HEK293 (cell line): ENCODE data around the gene TRAPPC8.

Experiments
- ATF2 ChIP-seq: fragments of 450-650 bp; formaldehyde crosslinking; IDR thresholded peaks from 2 replicates; pipeline ENCODE4 v1.5.1; 2016; ENCODE audit warnings: missing biosample characterization, missing genetic modification characterization, low read depth
- CTCF ChIP-seq: fragments of 450-650 bp; formaldehyde crosslinking; IDR thresholded peaks from 2 replicates; pipeline ENCODE4 v1.5.1; 2016; ENCODE audit warnings: missing biosample characterization, missing genetic modification characterization
- EGR2 ChIP-seq: fragments of 450-650 bp; formaldehyde crosslinking; IDR thresholded peaks from 2 replicates; pipeline ENCODE4 v1.5.1; 2016; ENCODE audit warnings: low read depth, missing biosample characterization, missing genetic modification characterization
- KLF16 ChIP-seq: fragments of 450-650 bp; formaldehyde crosslinking; IDR thresholded peaks from 2 replicates; pipeline ENCODE4 v1.5.1; 2017; ENCODE audit warnings: missing biosample characterization, missing genetic modification characterization
- SP2 ChIP-seq: fragments of 450-650 bp; formaldehyde crosslinking; IDR thresholded peaks from 2 replicates; pipeline ENCODE4 v1.5.1; 2016; ENCODE audit warnings: missing biosample characterization, missing genetic modification characterization
- TCF7L2 ChIP-seq: IDR thresholded peaks from 2 replicates; pipeline ENCODE4 v1.6.1; 2011; ENCODE audit warnings: low read depth, mild to moderate bottlenecking, inconsistent platforms, low read length, moderate library complexity, borderline replicate concordance
- ZBTB20 ChIP-seq: fragments of 450-650 bp; formaldehyde crosslinking; IDR thresholded peaks from 2 replicates; pipeline ENCODE4 v1.5.1; 2016; ENCODE audit warnings: missing biosample characterization, missing genetic modification characterization
- ZBTB44 ChIP-seq: fragments of 450-650 bp; IDR thresholded peaks from 2 replicates; pipeline ENCODE4 v1.5.1; 2018; ENCODE audit warnings: missing biosample characterization, mild to moderate bottlenecking, missing genetic modification characterization
- ZNF280D ChIP-seq: fragments of 450-650 bp; formaldehyde crosslinking; IDR thresholded peaks from 2 replicates; pipeline ENCODE4 v1.5.1; 2016; ENCODE audit warnings: missing biosample characterization, missing genetic modification characterization
- ZNF639 ChIP-seq: fragments of 450-650 bp; formaldehyde crosslinking; IDR thresholded peaks from 2 replicates; pipeline ENCODE4 v1.5.1; 2016; ENCODE audit warnings: missing biosample characterization, missing genetic modification characterization
- ZNF843 ChIP-seq: fragments of 450-650 bp; formaldehyde crosslinking; IDR thresholded peaks from 2 replicates; pipeline ENCODE4 v1.5.1; 2016; ENCODE audit warnings: missing biosample characterization, missing genetic modification characterization

GRCh38 chr18:31825772-31826171, 117.2 kb downstream of the TRAPPC8 start:
- TF ChIP-seq TCF7L2 (no peak), EGR2 (tag by site-specific recombination) (no peak), ATF2 (tag by site-specific recombination) (no peak), CTCF (tag by site-specific recombination) (no peak), SP2 (tag by site-specific recombination) (no peak), KLF16 (tag by site-specific recombination) (no peak), ZBTB20 (no peak), ZBTB44 (tag by site-specific recombination) (no peak), ZNF280D (tag by site-specific recombination) (no peak), ZNF843 (tag by site-specific recombination) (no peak), ZNF639 (no peak)
